ENCODE data around the gene POLR2B.

GRCh38 chr4:57051095-57051494, 72.4 kb downstream of the POLR2B start:
- TF ChIP-seq CTCF (IDR thresholded peaks at IDR 0.05) = no peak
- no peak for TF ChIP-seq POLR2A (IDR thresholded peaks at IDR 0.05)
